Left lobe of liver (tissue), 2 donors: ENCODE measurements around the gene DAAM2. TPM values are rescaled to one million over a fixed set of nuclear protein-coding genes. Genes with fewer than 3 reads are reported as not detected.
A peak's percentile ranks its signal among the peaks of the same experiment; 100 is the strongest.

ENCODE experiments used
- ATAC-seq: fragments of 200-7000 bp; cut with Tn5 transposase; one replicate; pipeline ENCODE4 v1.9.1; 2020; ENCODE audit warnings: mild to moderate bottlenecking, moderate library complexity
- DNase-seq: peaks from one replicate; pipeline ENCODE4 v3.0.0-alpha.2; 2020; ENCODE audit warnings: low spot score
- total RNA-seq: library from RNA; stranded (reverse); gene quantifications from one replicate; pipeline ENCODE4 v1.2.1, GENCODE V29; 2021
- donor health status: DM: no; HTN: no; CAD: no; lungs with moderate emphysema.
- donor health status: DM: no; HTN: yes; CAD: no.

Gene DAAM2
- total RNA-seq, 1 donor from 2014 or later = 6.0 TPM

- ATAC-seq = no peak
Measured at GRCh38 chr6:39904946-39905639, 112.9 kb downstream of the DAAM2 start.

GRCh38 chr6:39905640-39905975 lies 113.4 kb downstream of the DAAM2 start:
- DNase-seq (no peak), ATAC-seq (no peak)

More at GRCh38 chr6:39904946-39905639, 112.9 kb downstream of the DAAM2 start:
- DNase-seq = no peak

GRCh38 chr6:39906318-39906761 lies 114.2 kb downstream of the DAAM2 start:
- DNase-seq = peak; percentile 58
- ATAC-seq = peak; percentile 27

GRCh38 chr6:39907871-39908575 lies 115.8 kb downstream of the DAAM2 start:
- ATAC-seq = no peak
- no peak for DNase-seq

- DNase-seq (no peak), ATAC-seq (no peak)
Measured at GRCh38 chr6:39908838-39909583, 116.8 kb downstream of the DAAM2 start.

GRCh38 chr6:39909701-39910100 lies 117.5 kb downstream of the DAAM2 start:
- ATAC-seq (no peak), DNase-seq (no peak)

- ATAC-seq = no peak
- DNase-seq = no peak
Measured at GRCh38 chr6:39910164-39910563, 118.0 kb downstream of the DAAM2 start.

GRCh38 chr6:39910744-39911143 lies 118.6 kb downstream of the DAAM2 start:
- ATAC-seq = no peak
- DNase-seq = no peak

- no peak for ATAC-seq
Measured at GRCh38 chr6:39911513-39912125, 119.4 kb downstream of the DAAM2 start.

GRCh38 chr6:39912446-39912845 lies 120.3 kb downstream of the DAAM2 start:
- ATAC-seq (no peak), DNase-seq (no peak)

More at GRCh38 chr6:39911513-39912125, 119.4 kb downstream of the DAAM2 start:
- no peak for DNase-seq

- DNase-seq = no peak
Measured at GRCh38 chr6:39913391-39913916, 121.3 kb downstream of the DAAM2 start.

GRCh38 chr6:39914239-39914638 lies 122.1 kb downstream of the DAAM2 start:
- ATAC-seq (no peak), DNase-seq (no peak)

More at GRCh38 chr6:39913391-39913916, 121.3 kb downstream of the DAAM2 start:
- no peak for ATAC-seq

GRCh38 chr6:39915866-39916265 lies 123.7 kb downstream of the DAAM2 start:
- DNase-seq = peak; percentile 66
- ATAC-seq = peak; percentile 83

GRCh38 chr6:39917329-39917728 lies 125.2 kb downstream of the DAAM2 start:
- no peak for DNase-seq
- ATAC-seq = no peak

GRCh38 chr6:39917981-39918380 lies 125.8 kb downstream of the DAAM2 start:
- DNase-seq (no peak), ATAC-seq (no peak)

- ATAC-seq (no peak), DNase-seq (no peak)
Measured at GRCh38 chr6:39918831-39919230, 126.7 kb downstream of the DAAM2 start.

GRCh38 chr6:39920157-39920556 lies 128.0 kb downstream of the DAAM2 start:
- DNase-seq = no peak
- peak; percentile 10 for ATAC-seq

- DNase-seq (no peak), ATAC-seq (no peak)
Measured at GRCh38 chr6:39922821-39923220, 130.6 kb downstream of the DAAM2 start.

- DNase-seq (peak; percentile 94), ATAC-seq (peak; percentile 85)
Measured at GRCh38 chr6:39923394-39923793, 131.2 kb downstream of the DAAM2 start.

GRCh38 chr6:39923861-39924260 lies 131.7 kb downstream of the DAAM2 start:
- ATAC-seq (peak; percentile 13), DNase-seq (no peak)

- DNase-seq (peak; percentile 84), ATAC-seq (peak; percentile 68)
Measured at GRCh38 chr6:39924283-39924682, 132.1 kb downstream of the DAAM2 start.
